HEK293T (cell line): Measurements from ENCODE around the gene VEPH1.

Source experiments
- CTCF ChIA-PET: fragments of 350-600 bp; formaldehyde crosslinking; extraction: SDS; loops from one replicate; lab custom pipeline; 2021; ENCODE audit warnings: antibody characterized with exemption, inconsistent platforms; lab: Yijun Ruan, JAX
- POLR2A ChIA-PET: fragments of 350-600 bp; formaldehyde crosslinking; extraction: SDS; loops from one replicate; lab custom pipeline; 2020; ENCODE audit warnings: antibody characterized with exemption, inconsistent platforms; lab: Yijun Ruan, JAX
- DNase-seq: peaks from one replicate; pipeline ENCODE4 v3.0.0; 2012; ENCODE audit warnings: mixed read lengths; ENCODE audit errors: extremely low spot score
- ARNT ChIP-seq: fragments of 450-650 bp; IDR thresholded peaks from 2 replicates; pipeline ENCODE4 v1.6.1; 2017; ENCODE audit warnings: mild to moderate bottlenecking
- BHLHE40 ChIP-seq: fragments of 450-650 bp; IDR thresholded peaks from 2 replicates; pipeline ENCODE4 v1.6.1; 2016; ENCODE audit warnings: mild to moderate bottlenecking, moderate library complexity, borderline replicate concordance
- CTBP1 ChIP-seq: fragments of 450-650 bp; IDR thresholded peaks from 2 replicates; pipeline ENCODE4 v1.6.1; 2016; ENCODE audit warnings: borderline replicate concordance
- ELF4 ChIP-seq: fragments of 450-650 bp; IDR thresholded peaks from 2 replicates; pipeline ENCODE4 v1.6.1; 2017; ENCODE audit warnings: antibody characterized with exemption
- FOXA1 ChIP-seq: fragments of 450-650 bp; IDR thresholded peaks from 2 replicates; pipeline ENCODE4 v1.6.1; 2016; ENCODE audit warnings: mild to moderate bottlenecking
- FOXK2 ChIP-seq: fragments of 450-650 bp; IDR thresholded peaks from 2 replicates; pipeline ENCODE4 v1.6.1; 2016; ENCODE audit warnings: mild to moderate bottlenecking
- FOXM1 ChIP-seq: fragments of 450-650 bp; IDR thresholded peaks from 2 replicates; pipeline ENCODE4 v1.6.1; 2017; ENCODE audit warnings: mild to moderate bottlenecking, borderline replicate concordance
- HDGF ChIP-seq: fragments of 450-650 bp; IDR thresholded peaks from 2 replicates; pipeline ENCODE4 v1.6.1; 2017; ENCODE audit warnings: antibody characterized with exemption, borderline replicate concordance
- L3MBTL2 ChIP-seq: fragments of 450-650 bp; conservative IDR thresholded peaks from 2 replicates; pipeline ENCODE4 v1.6.1; 2016; ENCODE audit warnings: mild to moderate bottlenecking
- LEF1 ChIP-seq: fragments of 450-650 bp; IDR thresholded peaks from 2 replicates; pipeline ENCODE4 v1.6.1; 2017; ENCODE audit warnings: mild to moderate bottlenecking, borderline replicate concordance
- NFRKB ChIP-seq: fragments of 450-650 bp; IDR thresholded peaks from 2 replicates; pipeline ENCODE4 v1.6.1; 2016; ENCODE audit warnings: mild to moderate bottlenecking, moderate library complexity
- SP1 ChIP-seq: fragments of 450-650 bp; IDR thresholded peaks from 2 replicates; pipeline ENCODE4 v1.6.1; 2017
- SUZ12 ChIP-seq: fragments of 450-650 bp; IDR thresholded peaks from 2 replicates; pipeline ENCODE4 v1.6.1; 2016; ENCODE audit warnings: mild to moderate bottlenecking
- TARDBP ChIP-seq: fragments of 450-650 bp; IDR thresholded peaks from 2 replicates; pipeline ENCODE4 v1.6.1; 2016
- ZNF384 ChIP-seq: fragments of 450-650 bp; IDR thresholded peaks from 2 replicates; pipeline ENCODE4 v1.6.1; 2016
- TF ChIP-seq, protein P1 (sequence below): fragments of 450-650 bp; IDR thresholded peaks from 2 replicates; pipeline ENCODE4 v1.6.1; 2016

Gene VEPH1

DNA sequence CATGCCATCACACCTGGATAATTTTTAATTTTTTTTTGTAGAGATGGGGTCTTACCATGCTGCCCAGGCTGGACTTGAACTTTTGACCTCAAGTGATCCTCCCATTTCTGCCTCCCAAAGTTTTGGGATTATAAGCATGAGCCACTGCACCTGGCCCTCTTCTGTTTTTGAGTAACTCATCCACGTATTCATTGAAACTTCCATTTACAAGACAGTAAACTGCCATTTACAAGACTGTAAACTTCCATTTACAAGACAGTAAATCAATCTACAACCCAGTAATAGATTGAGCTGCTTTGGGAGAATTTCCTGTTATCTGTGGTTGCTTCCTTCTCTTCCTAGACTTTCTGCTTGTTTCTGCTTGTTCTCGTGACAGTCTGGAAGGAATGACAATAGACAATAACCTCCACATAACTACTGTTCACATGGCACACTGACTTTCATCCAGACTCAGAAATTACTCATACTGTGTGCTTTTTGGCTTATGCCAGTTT, 228.5 kb downstream of the VEPH1 start:
- DNase-seq, result no peak
- no peak for TF ChIP-seq FOXK2
- TF ChIP-seq CTBP1, result peak; percentile 82
- peak; percentile 86 for TF ChIP-seq FOXM1
- TF ChIP-seq, protein P1, sequence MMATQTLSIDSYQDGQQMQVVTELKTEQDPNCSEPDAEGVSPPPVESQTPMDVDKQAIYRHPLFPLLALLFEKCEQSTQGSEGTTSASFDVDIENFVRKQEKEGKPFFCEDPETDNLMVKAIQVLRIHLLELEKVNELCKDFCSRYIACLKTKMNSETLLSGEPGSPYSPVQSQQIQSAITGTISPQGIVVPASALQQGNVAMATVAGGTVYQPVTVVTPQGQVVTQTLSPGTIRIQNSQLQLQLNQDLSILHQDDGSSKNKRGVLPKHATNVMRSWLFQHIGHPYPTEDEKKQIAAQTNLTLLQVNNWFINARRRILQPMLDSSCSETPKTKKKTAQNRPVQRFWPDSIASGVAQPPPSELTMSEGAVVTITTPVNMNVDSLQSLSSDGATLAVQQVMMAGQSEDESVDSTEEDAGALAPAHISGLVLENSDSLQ, result peak; percentile 91
- ChIA-PET POLR2A (no interaction called here), CTCF (no interaction called here)

DNA sequence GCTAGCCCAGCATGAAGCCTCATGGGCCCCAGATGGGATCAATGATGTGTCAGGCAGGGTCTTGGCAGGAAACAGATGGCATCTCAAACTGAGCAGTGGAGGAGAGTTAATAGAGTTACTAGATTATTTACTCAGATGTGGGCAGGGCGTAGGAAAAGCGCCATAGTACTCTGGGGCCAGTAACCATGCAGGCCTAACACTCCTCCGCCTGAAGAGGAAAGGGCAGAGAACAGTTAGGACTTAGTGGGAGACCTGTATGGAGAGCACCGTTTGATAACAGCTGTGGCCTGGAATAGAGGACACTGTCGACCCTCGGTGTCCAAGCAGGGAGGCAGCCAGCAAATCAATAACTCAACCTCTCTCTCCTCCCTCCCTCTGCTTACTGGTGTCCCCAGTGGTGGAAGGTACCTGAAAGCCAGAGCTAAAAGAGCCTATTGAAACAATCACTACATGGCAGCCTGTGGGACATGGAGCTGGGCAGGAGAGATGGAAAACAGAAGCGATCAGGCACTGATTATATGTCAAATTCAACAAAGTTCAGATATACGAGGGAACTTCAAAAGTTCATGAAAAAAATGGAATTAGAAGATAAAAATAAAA, 231.8 kb downstream of the VEPH1 start:
- TF ChIP-seq ZNF384 (no peak), ELF4 (no peak), BHLHE40 (no peak), NFRKB (no peak), FOXK2 (no peak), HDGF (no peak), FOXA1 (no peak), ARNT (no peak), LEF1 (no peak), FOXM1 (no peak), SUZ12 (no peak), SP1 (no peak), CTBP1 (no peak), TARDBP (no peak), L3MBTL2 (no peak)
- TF ChIP-seq, protein P1, result no peak
- POLR2A ChIA-PET, result no interaction called here
- CTCF ChIA-PET, result no interaction called here
- no peak for DNase-seq

GRCh38 chr3:157268026-157268425, 235.2 kb downstream of the VEPH1 start:
- ChIA-PET POLR2A (no interaction called here), CTCF (no interaction called here)
- no peak for DNase-seq
- TF ChIP-seq BHLHE40 (no peak), ELF4 (no peak), SUZ12 (no peak)

GRCh38 chr3:157265931-157266330, 237.3 kb downstream of the VEPH1 start:
- ChIA-PET POLR2A (no interaction called here), CTCF (no interaction called here)

DNA sequence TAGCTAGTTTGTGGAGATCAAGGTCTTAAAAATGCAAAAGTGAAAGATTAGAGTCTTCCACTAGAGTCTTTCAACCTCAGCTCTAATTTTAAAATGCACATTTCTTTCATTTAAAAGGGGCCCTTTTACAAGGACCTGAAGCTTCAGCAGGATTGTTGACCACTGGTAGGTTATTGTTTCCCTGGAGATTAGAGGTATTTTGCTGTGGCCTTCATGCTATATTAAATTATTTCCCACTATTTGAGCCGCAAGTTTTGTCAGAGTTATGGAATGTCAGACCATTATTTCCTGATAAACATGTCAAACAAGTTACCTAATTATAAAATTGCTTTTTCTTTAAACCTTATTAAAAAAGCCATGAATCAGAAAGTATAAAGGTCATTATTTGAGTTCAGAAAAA, 240.2 kb downstream of the VEPH1 start:
- POLR2A ChIA-PET, result no interaction called here
- DNase-seq, result no peak
- TF ChIP-seq ELF4 (no peak), LEF1 (no peak), ARNT (no peak), CTBP1 (no peak), BHLHE40 (no peak), FOXM1 (no peak)
- CTCF ChIA-PET, result interaction anchor here (0.5 to 0.7 kb wide), 2 partner anchors 184 to 344 kb away, joined by 3 to 5 read pairs; no protein-coding TSS in a partner anchor

More at GRCh38 chr3:157265931-157266330, 237.3 kb downstream of the VEPH1 start:
- no peak for DNase-seq
- no peak for TF ChIP-seq BHLHE40
- no peak for TF ChIP-seq HDGF
- no peak for TF ChIP-seq FOXK2
- TF ChIP-seq CTBP1, result no peak
- no peak for TF ChIP-seq ZNF384
- TF ChIP-seq LEF1, result no peak
- TF ChIP-seq FOXA1, result no peak
- no peak for TF ChIP-seq ELF4
- no peak for TF ChIP-seq NFRKB
- TF ChIP-seq FOXM1, result no peak
- TF ChIP-seq, protein P1, result no peak

DNA sequence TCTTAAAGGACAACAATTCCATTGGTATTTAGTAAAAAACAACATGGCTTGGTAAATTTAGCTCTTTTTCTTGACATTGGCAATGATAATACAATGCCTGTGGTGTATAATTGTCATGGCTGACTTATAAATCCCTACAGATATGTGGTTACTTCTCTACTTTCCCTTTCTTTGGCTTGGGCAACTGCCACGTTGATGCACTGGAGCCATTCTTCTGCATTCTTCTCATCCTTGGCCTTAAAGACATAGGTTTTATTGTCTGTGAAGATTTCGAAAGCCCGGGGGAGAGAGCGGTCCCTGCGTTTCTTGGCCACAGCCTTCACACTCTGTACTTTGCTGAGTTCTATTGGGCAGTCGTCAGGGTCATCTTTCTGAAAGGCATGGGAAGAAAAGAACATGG, 242.2 kb downstream of the VEPH1 start:
- DNase-seq, result no peak
- TF ChIP-seq ARNT, result no peak
- TF ChIP-seq, protein P1, result no peak
- TF ChIP-seq FOXM1, result no peak
- TF ChIP-seq NFRKB, result no peak
- TF ChIP-seq SUZ12, result no peak
- no peak for TF ChIP-seq SP1
- no peak for TF ChIP-seq L3MBTL2
- TF ChIP-seq BHLHE40, result no peak
- TF ChIP-seq LEF1, result no peak
- POLR2A ChIA-PET, result no interaction called here
- CTCF ChIA-PET, result no interaction called here

DNA sequence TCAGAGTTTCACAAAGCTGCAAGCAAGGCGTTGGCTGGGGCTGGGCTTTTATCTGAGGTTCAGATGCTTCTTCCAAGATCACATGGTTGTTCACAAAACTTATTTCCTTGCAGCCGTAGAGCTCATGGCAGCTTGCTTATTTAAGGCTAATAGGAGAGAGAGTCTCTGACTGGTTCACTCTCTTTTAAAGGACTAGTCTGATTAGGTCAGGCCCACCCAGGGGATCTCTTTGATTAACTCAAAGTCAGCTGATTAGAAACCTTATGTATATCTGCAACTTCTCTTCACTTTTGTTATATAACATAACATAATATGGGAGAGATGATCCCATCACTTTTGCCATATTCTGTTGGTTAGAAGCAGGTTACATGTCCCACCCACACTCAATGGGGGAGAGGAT, 243.4 kb downstream of the VEPH1 start:
- CTCF ChIA-PET, result no interaction called here
- DNase-seq, result no peak
- POLR2A ChIA-PET, result no interaction called here
- TF ChIP-seq HDGF, result no peak
- no peak for TF ChIP-seq TARDBP
- no peak for TF ChIP-seq FOXA1
- TF ChIP-seq BHLHE40, result no peak
- no peak for TF ChIP-seq FOXM1
- TF ChIP-seq SUZ12, result no peak
- no peak for TF ChIP-seq ZNF384
- TF ChIP-seq LEF1, result no peak
- TF ChIP-seq L3MBTL2, result no peak
- no peak for TF ChIP-seq SP1
- no peak for TF ChIP-seq NFRKB
- TF ChIP-seq, protein P1, result no peak
- no peak for TF ChIP-seq ARNT
- no peak for TF ChIP-seq ELF4
- TF ChIP-seq CTBP1, result no peak
- TF ChIP-seq FOXK2, result no peak
